ENCODE measurements around the gene ARSI.

Gene ARSI

DNA sequence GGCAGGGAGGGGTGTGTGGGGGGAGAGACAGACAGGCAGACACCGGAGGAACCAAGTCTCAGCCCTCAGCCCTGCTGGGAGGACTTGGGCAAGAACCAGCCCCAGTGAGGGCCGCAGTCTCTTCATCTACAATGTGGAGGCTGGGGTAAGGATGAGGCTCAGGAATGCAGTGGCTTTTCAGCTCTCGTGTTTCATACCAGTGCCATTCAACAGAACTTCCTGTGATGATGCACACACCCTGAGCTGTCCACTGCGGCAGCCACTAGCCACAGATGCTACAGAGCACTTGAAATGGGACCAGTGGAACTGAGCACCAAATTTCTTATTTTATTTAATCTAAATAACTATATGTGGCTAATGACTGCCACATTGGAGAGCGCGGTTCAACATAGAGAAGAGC is 23.8 kb downstream of the ARSI start:
- Histone ChIP-seq H3K79me2 (ENCODE audit: control insufficient read depth, insufficient read depth, low read length, unreplicated experiment) (no peaks in the 10 kb centered on the region), H3K27me3 (ENCODE audit: insufficient read depth, low read length) (no peaks in the 10 kb centered on the region), H3K27ac (ENCODE audit: low read depth, low read length) (no peak overlapping the region), H2AFZ (ENCODE audit: low read length, unreplicated experiment) (no peak overlapping the region), H3K4me3 (ENCODE audit: low read depth, low read length) (no peak overlapping the region), H3K36me3 (ENCODE audit: insufficient read depth, low read length) (no peaks in the 10 kb centered on the region), H3K4me1 (ENCODE audit: control insufficient read depth, insufficient read depth, low read length, unreplicated experiment) (peaks cover 11% of the 10 kb centered on the region)

DNA sequence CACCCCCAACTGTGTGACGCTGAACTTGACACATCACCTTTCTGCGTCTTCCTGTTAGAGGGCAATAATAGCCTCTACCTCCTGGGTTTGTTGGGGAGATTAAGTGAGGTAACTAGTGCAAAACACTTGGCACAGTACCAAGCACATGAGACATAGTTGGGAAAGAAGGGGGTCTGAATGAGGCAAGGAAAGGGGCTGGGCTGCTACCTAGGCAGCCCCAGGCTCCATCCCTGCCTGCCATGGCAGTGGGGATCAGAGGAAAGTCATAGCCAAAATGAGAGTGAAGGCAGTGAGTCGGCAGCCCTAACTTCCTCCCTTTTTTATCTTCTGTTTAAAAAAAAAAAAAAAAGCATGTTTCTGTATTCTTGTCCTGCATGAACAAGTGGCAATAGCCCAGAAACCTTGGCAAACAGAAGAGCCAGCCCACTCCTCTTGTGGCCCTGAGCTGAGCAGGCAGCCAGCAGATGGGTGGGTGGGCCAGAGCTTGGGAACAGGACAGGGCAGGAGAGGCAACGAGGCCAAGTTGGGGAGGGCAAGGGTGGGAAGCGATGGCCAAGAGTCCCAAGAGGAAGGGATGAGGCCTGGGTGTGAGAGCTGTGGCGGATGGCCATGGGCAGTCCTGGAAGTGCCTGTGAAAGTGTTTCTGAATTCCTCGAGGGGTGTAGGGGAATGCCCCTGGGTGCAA is 24.5 kb downstream of the ARSI start:
- no peak overlapping the region for H3K27ac ChIP-seq (ENCODE audit: low read depth, low read length)
- H3K79me2 ChIP-seq (ENCODE audit: control insufficient read depth, insufficient read depth, low read length, unreplicated experiment), result no peaks in the 10 kb centered on the region

DNA sequence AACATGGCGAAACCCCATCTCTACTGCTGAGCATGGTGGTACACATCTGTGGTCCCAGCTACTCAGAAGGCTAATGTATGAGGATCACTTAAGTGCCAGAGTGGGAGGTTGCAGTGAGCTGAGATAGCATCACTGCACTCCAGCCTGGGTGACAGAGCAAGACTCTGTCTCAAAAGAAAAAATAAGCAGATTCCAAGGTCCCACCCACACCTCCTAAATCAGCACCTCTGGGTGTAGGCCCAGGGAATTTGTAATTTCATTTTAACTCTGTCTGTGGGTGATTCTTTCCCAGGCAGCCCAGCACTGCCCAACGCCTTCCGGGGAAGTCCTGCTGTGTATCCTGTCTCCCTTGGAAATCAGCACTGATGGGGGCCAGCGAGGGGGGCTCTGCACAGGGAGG is 25.7 kb downstream of the ARSI start:
- H3K79me2 ChIP-seq (ENCODE audit: control insufficient read depth, insufficient read depth, low read length, unreplicated experiment), result no peaks in the 10 kb centered on the region
- no peak overlapping the region for H3K27ac ChIP-seq (ENCODE audit: low read depth, low read length)
- peaks cover 11% of the 10 kb centered on the region for H3K4me1 ChIP-seq (ENCODE audit: control insufficient read depth, insufficient read depth, low read length, unreplicated experiment)
- H3K4me3 ChIP-seq (ENCODE audit: low read depth, low read length), result no peak overlapping the region
- H2AFZ ChIP-seq (ENCODE audit: low read length, unreplicated experiment), result no peak overlapping the region
- H3K36me3 ChIP-seq (ENCODE audit: insufficient read depth, low read length), result no peaks in the 10 kb centered on the region
- no peaks in the 10 kb centered on the region for H3K27me3 ChIP-seq (ENCODE audit: insufficient read depth, low read length)

More for the DNA sequence above, 24.5 kb downstream of the ARSI start:
- Histone ChIP-seq H3K4me3 (ENCODE audit: low read depth, low read length) (no peak overlapping the region), H3K36me3 (ENCODE audit: insufficient read depth, low read length) (no peaks in the 10 kb centered on the region), H2AFZ (ENCODE audit: low read length, unreplicated experiment) (no peak overlapping the region), H3K4me1 (ENCODE audit: control insufficient read depth, insufficient read depth, low read length, unreplicated experiment) (peaks cover 11% of the 10 kb centered on the region), H3K27me3 (ENCODE audit: insufficient read depth, low read length) (no peaks in the 10 kb centered on the region)

DNA sequence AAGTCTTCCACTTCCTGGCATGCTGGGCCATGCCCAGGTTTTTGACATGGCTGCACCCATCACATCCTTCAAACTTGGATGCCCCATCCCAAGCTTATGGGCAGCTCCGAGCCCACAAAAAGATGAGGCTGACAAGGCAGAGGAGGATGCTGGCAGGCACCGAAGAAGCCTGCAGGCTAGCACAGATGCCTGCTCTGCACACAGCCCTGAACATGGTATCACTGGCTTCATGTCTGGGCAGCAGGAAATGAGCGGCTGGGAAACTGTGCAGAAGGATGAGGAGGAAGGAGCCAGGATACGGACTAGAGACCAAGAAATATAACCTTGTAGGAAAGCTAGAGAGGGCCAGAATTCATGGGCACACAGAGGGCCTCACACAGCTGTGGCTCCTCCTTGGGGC is 27.9 kb downstream of the ARSI start:
- Histone ChIP-seq H3K4me3 (ENCODE audit: low read depth, low read length) (no peak overlapping the region), H3K79me2 (ENCODE audit: control insufficient read depth, insufficient read depth, low read length, unreplicated experiment) (no peaks in the 10 kb centered on the region), H3K27me3 (ENCODE audit: insufficient read depth, low read length) (no peaks in the 10 kb centered on the region), H3K4me1 (ENCODE audit: control insufficient read depth, insufficient read depth, low read length, unreplicated experiment) (peaks cover 11% of the 10 kb centered on the region), H2AFZ (ENCODE audit: low read length, unreplicated experiment) (no peak overlapping the region), H3K27ac (ENCODE audit: low read depth, low read length) (no peak overlapping the region), H3K36me3 (ENCODE audit: insufficient read depth, low read length) (no peaks in the 10 kb centered on the region)

DNA sequence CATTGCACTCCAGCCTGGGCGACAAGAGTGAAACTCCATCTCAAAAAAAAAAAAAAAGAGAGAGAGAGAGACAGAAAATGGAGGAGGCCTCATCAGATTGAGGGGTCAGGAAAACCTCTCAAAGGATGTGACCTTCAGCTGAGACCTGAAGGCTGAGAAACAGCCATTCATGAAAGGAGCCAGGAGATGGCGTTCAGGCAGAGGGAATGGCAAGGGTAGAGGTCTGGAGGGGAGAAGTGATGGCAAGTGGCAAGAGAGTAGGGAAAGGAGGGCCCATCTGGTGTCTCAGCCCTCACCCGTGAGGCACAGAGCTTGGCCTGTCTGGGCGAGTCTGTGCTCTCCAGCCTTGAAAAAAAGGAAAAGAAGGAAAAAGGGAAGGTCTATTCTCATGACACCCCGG is 30.2 kb downstream of the ARSI start:
- Histone ChIP-seq H3K27me3 (ENCODE audit: insufficient read depth, low read length) (no peaks in the 10 kb centered on the region), H3K79me2 (ENCODE audit: control insufficient read depth, insufficient read depth, low read length, unreplicated experiment) (no peaks in the 10 kb centered on the region), H3K27ac (ENCODE audit: low read depth, low read length) (no peak overlapping the region), H3K4me3 (ENCODE audit: low read depth, low read length) (no peak overlapping the region), H3K36me3 (ENCODE audit: insufficient read depth, low read length) (no peaks in the 10 kb centered on the region), H2AFZ (ENCODE audit: low read length, unreplicated experiment) (no peak overlapping the region), H3K4me1 (ENCODE audit: control insufficient read depth, insufficient read depth, low read length, unreplicated experiment) (peaks cover 1% of the 10 kb centered on the region)

DNA sequence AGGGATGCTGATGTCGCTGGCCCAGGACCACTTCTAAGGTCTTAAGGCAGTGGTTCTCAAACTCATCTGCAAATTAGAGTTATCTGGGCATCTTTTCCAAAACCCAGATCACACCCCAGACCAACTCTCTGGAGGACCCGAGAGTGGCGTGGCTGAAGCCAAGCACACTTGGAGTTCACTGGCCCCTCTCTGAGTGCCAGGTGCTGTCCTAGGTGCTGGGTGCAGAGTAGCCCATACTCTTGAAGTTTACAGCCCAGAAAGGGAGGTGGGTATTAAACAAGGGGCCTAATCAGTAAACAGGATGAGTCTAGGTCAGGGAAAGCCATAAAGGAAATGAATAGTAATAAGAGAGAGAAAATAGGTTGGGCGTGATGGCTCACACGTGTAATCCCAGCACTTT is 30.8 kb downstream of the ARSI start:
- Histone ChIP-seq H3K36me3 (ENCODE audit: insufficient read depth, low read length) (no peaks in the 10 kb centered on the region), H3K4me1 (ENCODE audit: control insufficient read depth, insufficient read depth, low read length, unreplicated experiment) (peaks cover 7% of the 10 kb centered on the region), H2AFZ (ENCODE audit: low read length, unreplicated experiment) (no peak overlapping the region), H3K79me2 (ENCODE audit: control insufficient read depth, insufficient read depth, low read length, unreplicated experiment) (no peaks in the 10 kb centered on the region), H3K27ac (ENCODE audit: low read depth, low read length) (no peak overlapping the region), H3K27me3 (ENCODE audit: insufficient read depth, low read length) (no peaks in the 10 kb centered on the region), H3K4me3 (ENCODE audit: low read depth, low read length) (no peak overlapping the region)

DNA sequence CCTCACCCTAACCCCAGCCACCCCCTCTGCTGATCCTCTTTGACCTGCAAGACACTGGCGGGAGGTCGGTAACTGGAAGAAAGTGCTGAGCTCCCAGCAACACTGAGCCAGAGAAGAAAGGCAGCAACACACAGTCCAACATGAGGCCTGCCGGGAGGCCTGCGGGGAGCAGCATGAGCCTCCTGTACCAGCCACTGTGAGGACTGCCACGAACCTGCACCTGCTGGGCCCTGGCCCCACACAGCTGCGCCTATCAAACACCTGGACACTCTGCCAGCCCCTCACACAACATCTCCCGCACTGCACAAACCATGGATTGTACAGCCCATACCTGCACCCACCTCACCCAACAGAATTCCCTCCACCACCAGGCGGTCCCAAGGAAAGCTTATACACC is 31.4 kb downstream of the ARSI start:
- Histone ChIP-seq H3K4me1 (ENCODE audit: control insufficient read depth, insufficient read depth, low read length, unreplicated experiment) (peaks cover 14% of the 10 kb centered on the region), H3K27ac (ENCODE audit: low read depth, low read length) (no peak overlapping the region), H3K36me3 (ENCODE audit: insufficient read depth, low read length) (no peaks in the 10 kb centered on the region), H3K79me2 (ENCODE audit: control insufficient read depth, insufficient read depth, low read length, unreplicated experiment) (no peaks in the 10 kb centered on the region), H2AFZ (ENCODE audit: low read length, unreplicated experiment) (no peak overlapping the region), H3K4me3 (ENCODE audit: low read depth, low read length) (no peak overlapping the region), H3K27me3 (ENCODE audit: insufficient read depth, low read length) (no peaks in the 10 kb centered on the region)

DNA sequence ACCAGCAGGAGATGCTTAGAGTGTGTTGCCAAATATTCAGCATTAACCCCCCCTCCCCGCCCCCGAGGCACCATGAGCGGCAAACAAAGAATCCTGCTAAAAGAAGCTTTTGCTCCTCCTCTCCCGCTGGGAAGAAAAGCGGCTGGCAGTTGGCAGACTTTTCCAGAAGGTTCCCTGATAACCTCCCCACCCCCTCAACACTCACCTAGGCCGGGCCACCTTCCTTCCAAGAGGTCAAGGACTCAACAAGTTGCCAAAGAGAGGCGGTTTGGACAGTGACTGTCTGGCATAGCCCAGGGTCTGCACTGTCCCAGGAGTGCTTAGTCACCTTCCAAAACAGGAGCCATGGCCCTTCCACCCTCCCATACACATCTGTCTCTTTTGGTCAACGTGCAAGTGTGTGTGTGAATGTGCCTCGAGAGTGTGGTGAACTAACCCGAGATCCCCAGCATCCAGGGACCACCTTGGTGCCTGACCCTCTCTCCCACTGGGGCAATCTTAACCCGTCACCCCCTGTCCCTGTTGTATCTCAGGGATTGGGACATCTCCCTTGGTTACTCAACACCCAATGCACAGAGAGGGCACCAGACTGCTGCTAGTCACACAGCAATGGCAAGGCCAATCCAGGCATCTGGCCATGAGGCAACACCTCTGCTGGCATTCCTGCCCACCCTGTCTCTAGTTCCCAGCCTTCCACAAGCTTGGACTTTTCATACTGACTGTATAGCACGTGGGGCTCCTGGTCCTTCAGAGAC is 32.0 kb downstream of the ARSI start:
- Histone ChIP-seq H3K27me3 (ENCODE audit: insufficient read depth, low read length) (no peaks in the 10 kb centered on the region), H3K27ac (ENCODE audit: low read depth, low read length) (no peak overlapping the region), H3K4me3 (ENCODE audit: low read depth, low read length) (no peak overlapping the region), H2AFZ (ENCODE audit: low read length, unreplicated experiment) (no peak overlapping the region), H3K79me2 (ENCODE audit: control insufficient read depth, insufficient read depth, low read length, unreplicated experiment) (no peaks in the 10 kb centered on the region), H3K36me3 (ENCODE audit: insufficient read depth, low read length) (no peaks in the 10 kb centered on the region), H3K4me1 (ENCODE audit: control insufficient read depth, insufficient read depth, low read length, unreplicated experiment) (peaks cover 17% of the 10 kb centered on the region)

DNA sequence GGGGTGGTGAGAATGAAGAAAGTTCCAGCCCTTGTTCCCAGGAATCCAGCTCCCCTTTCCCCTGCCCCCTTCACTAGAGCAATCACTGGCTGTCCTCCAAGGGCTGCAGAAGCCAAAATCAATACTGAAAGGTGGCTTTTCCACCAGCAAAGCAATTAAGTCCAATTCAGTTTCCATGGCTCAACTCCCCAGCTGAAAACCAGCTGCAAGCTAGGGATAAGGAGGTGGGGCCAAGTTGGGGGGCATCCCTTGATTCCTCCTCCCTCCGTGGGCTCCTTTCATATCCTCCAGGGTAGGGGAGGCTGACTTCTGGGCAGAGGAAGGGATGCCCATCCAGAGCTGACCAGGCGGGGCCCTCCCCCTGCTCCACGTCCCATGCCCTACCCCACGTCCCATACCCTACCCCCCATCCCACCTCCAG is 35.8 kb downstream of the ARSI start:
- H3K79me2 ChIP-seq (ENCODE audit: control insufficient read depth, insufficient read depth, low read length, unreplicated experiment), result no peaks in the 10 kb centered on the region
- no peak overlapping the region for H3K4me3 ChIP-seq (ENCODE audit: low read depth, low read length)
- H2AFZ ChIP-seq (ENCODE audit: low read length, unreplicated experiment), result no peak overlapping the region
- no peaks in the 10 kb centered on the region for H3K36me3 ChIP-seq (ENCODE audit: insufficient read depth, low read length)
- H3K27me3 ChIP-seq (ENCODE audit: insufficient read depth, low read length), result no peaks in the 10 kb centered on the region
- peaks cover 40% of the 10 kb centered on the region for H3K4me1 ChIP-seq (ENCODE audit: control insufficient read depth, insufficient read depth, low read length, unreplicated experiment)
- no peak overlapping the region for H3K27ac ChIP-seq (ENCODE audit: low read depth, low read length)

DNA sequence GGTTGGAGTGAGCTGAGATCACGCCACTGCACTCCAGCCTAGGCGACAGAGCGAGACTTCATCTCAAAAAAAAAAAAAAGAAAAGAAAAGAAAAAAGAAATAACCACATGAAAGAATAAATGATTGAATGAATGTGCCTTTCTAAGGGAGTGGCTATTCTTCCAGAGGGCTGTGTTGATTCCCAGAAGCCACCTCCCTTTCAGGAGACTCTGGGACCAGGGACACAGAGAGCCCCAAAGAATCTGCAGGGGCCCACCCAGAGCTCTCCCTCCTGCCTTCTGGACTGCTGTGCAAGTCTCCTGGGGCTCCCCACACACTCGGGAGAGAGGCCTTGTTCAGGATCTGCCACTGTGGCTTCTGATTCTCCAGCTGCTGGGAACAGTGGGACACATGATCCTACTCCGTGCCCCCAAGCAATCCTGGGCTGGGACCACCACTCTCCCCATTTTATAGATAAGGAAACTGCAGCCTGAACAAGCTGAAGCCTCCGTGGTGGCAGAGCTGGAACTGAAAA is 36.8 kb downstream of the ARSI start:
- H2AFZ ChIP-seq (ENCODE audit: low read length, unreplicated experiment), result no peak overlapping the region
- H3K36me3 ChIP-seq (ENCODE audit: insufficient read depth, low read length), result no peaks in the 10 kb centered on the region
- peaks cover 47% of the 10 kb centered on the region for H3K4me1 ChIP-seq (ENCODE audit: control insufficient read depth, insufficient read depth, low read length, unreplicated experiment)
- H3K27ac ChIP-seq (ENCODE audit: low read depth, low read length), result no peak overlapping the region
- no peak overlapping the region for H3K4me3 ChIP-seq (ENCODE audit: low read depth, low read length)
- H3K79me2 ChIP-seq (ENCODE audit: control insufficient read depth, insufficient read depth, low read length, unreplicated experiment), result no peaks in the 10 kb centered on the region
- H3K27me3 ChIP-seq (ENCODE audit: insufficient read depth, low read length), result no peaks in the 10 kb centered on the region

Measured in ACC112 (cell line).